ENCODE measurements around the gene FOXF1.

FOXF1 gene

GRCh38 chr16:86510465-86511261 is at the start of gene FOXF1:
FOXF1 (plus strand) TSS chr16:86510527; CDS start chr16:86510570, 43 bp downstream.
- no peak for DNase-seq

GRCh38 chr16:86461037-86461436 is 49.3 kb upstream of the FOXF1 start:
- DNase-seq: no peak

- DNase-seq: no peak
Measured at GRCh38 chr16:86462334-86463084, 47.8 kb upstream of the FOXF1 start.

- no peak for DNase-seq
Measured at GRCh38 chr16:86464044-86464443, 46.3 kb upstream of the FOXF1 start.

- DNase-seq: no peak
Measured at GRCh38 chr16:86465434-86465833, 44.9 kb upstream of the FOXF1 start.

GRCh38 chr16:86466696-86467406 is 43.5 kb upstream of the FOXF1 start:
- DNase-seq: no peak

- DNase-seq: no peak
Measured at GRCh38 chr16:86467490-86467889, 42.8 kb upstream of the FOXF1 start.

GRCh38 chr16:86470964-86471363 is 39.4 kb upstream of the FOXF1 start:
- DNase-seq: no peak

- no peak for DNase-seq
Measured at GRCh38 chr16:86471896-86472295, 38.4 kb upstream of the FOXF1 start.

GRCh38 chr16:86472366-86472765 is 38.0 kb upstream of the FOXF1 start:
- no peak for DNase-seq

- DNase-seq: no peak
Measured at GRCh38 chr16:86476956-86477534, 33.3 kb upstream of the FOXF1 start.

- no peak for DNase-seq
Measured at GRCh38 chr16:86477642-86478041, 32.7 kb upstream of the FOXF1 start.

- DNase-seq: no peak
Measured at GRCh38 chr16:86478779-86479178, 31.5 kb upstream of the FOXF1 start.

GRCh38 chr16:86479419-86479818 is 30.9 kb upstream of the FOXF1 start:
- DNase-seq: no peak

GRCh38 chr16:86480444-86480843 is 29.9 kb upstream of the FOXF1 start:
- no peak for DNase-seq

GRCh38 chr16:86481607-86482006 is 28.7 kb upstream of the FOXF1 start:
- no peak for DNase-seq

GRCh38 chr16:86484240-86484639 is 26.1 kb upstream of the FOXF1 start:
- no peak for DNase-seq

- no peak for DNase-seq
Measured at GRCh38 chr16:86485746-86486145, 24.6 kb upstream of the FOXF1 start.

GRCh38 chr16:86490859-86491639 is 19.3 kb upstream of the FOXF1 start:
- DNase-seq: no peak

GRCh38 chr16:86491640-86492023 is 18.7 kb upstream of the FOXF1 start:
- DNase-seq: no peak

- DNase-seq: no peak
Measured at GRCh38 chr16:86492267-86492960, 17.9 kb upstream of the FOXF1 start.
